GM23248 (cell line): ENCODE results near the gene SKI. TPM values are rescaled to one million over a fixed set of nuclear protein-coding genes. Genes with fewer than 3 reads are reported as not detected.

Experiments used
- DNase-seq: peaks from one replicate; pipeline ENCODE4 v3.0.0-alpha.2; 2015
- H2AFZ ChIP-seq: fragments of 200-600 bp; sonication (generic); 2 replicates; pipeline ENCODE4 v1.6.1; 2016; ENCODE audit warnings: antibody characterized with exemption
- H3F3A ChIP-seq: fragments of 200-600 bp; sonication (generic); 2 replicates; pipeline ENCODE4 v1.6.1; 2016; ENCODE audit warnings: mild to moderate bottlenecking, antibody characterized with exemption, mixed run types; ENCODE audit not compliant: insufficient read depth
- H3K27ac ChIP-seq: fragments of 200-600 bp; sonication (generic); 2 replicates; pipeline ENCODE4 v1.5.1; 2016; ENCODE audit warnings: mild to moderate bottlenecking
- H3K27me3 ChIP-seq: fragments of 200-600 bp; sonication (generic); replicated peaks from 2 replicates; pipeline ENCODE4 v1.6.1; 2016; ENCODE audit warnings: mild to moderate bottlenecking; ENCODE audit not compliant: insufficient read depth
- H3K36me3 ChIP-seq: fragments of 200-600 bp; sonication (generic); 2 replicates; pipeline ENCODE4 v1.6.1; 2016; ENCODE audit warnings: low read depth, mild to moderate bottlenecking
- H3K4me1 ChIP-seq: fragments of 200-600 bp; sonication (generic); 2 replicates; pipeline ENCODE4 v1.6.1; 2016; ENCODE audit warnings: mild to moderate bottlenecking; ENCODE audit not compliant: insufficient read depth
- H3K4me2 ChIP-seq: fragments of 200-600 bp; sonication (generic); one replicate; pipeline ENCODE4 v1.6.1; 2016; ENCODE audit warnings: mild to moderate bottlenecking; ENCODE audit not compliant: unreplicated experiment
- H3K4me3 ChIP-seq: fragments of 200-600 bp; sonication (generic); 2 replicates; pipeline ENCODE4 v1.5.1; 2016; ENCODE audit warnings: mild to moderate bottlenecking
- H3K79me2 ChIP-seq: fragments of 200-600 bp; sonication (generic); 2 replicates; pipeline ENCODE4 v1.6.1; 2016; ENCODE audit warnings: mild to moderate bottlenecking; ENCODE audit not compliant: insufficient read depth
- H3K9ac ChIP-seq: fragments of 200-600 bp; sonication (generic); 2 replicates; pipeline ENCODE4 v1.6.1; 2016; ENCODE audit warnings: mild to moderate bottlenecking
- H3K9me2 ChIP-seq: fragments of 200-600 bp; sonication (generic); 2 replicates; pipeline ENCODE4 v1.6.1; 2016; ENCODE audit warnings: mixed run types, mild to moderate bottlenecking, moderate library complexity; ENCODE audit not compliant: insufficient read depth
- H3K9me3 ChIP-seq: fragments of 200-600 bp; sonication (generic); one replicate; pipeline ENCODE4 v1.6.1; 2017; ENCODE audit warnings: low read depth
- H4K20me1 ChIP-seq: fragments of 200-600 bp; sonication (generic); 2 replicates; pipeline ENCODE4 v1.6.0; 2016; ENCODE audit not compliant: insufficient read depth
- EZH2 ChIP-seq: fragments of 200-600 bp; sonication (generic); IDR thresholded peaks from 2 replicates; pipeline ENCODE4 v1.6.1; 2018; ENCODE audit warnings: antibody characterized with exemption, mild to moderate bottlenecking; ENCODE audit not compliant: insufficient read depth, poor library complexity, severe bottlenecking
- EZH2phosphoT487 ChIP-seq: fragments of 200-600 bp; sonication (generic); IDR thresholded peaks from 2 replicates; pipeline ENCODE4 v1.6.1; 2018; ENCODE audit warnings: antibody characterized with exemption, moderate library complexity, mild to moderate bottlenecking, low read depth; ENCODE audit not compliant: insufficient read depth
- whole genome bisulfite sequencing, 2 experiments: methylation state at CpG; one replicate each; pipeline ENCODE4 v1.1.6; 2015 to 2017; ENCODE audit warnings: low lambda C conversion rate in 2 of 2, low coverage in 1 of 2; ENCODE audit errors: missing lambda C conversion rate in 2 of 2; 5-methylcytosine and 5-hydroxymethylcytosine counted together
- in situ Hi-C: fragments of 300-500 bp; cut with MboI; formaldehyde crosslinking; loops from 2 replicates; pipeline ENCODE4 v1.15.0; 2020
- polyA plus RNA-seq: library from polyadenylated mRNA; unstranded; fragments of >200 nt; fragmentation: Nextera tagmentation; extraction: Ambion mirVana; gene quantifications from 2 replicates; pipeline ENCODE4 v1.2.1, GENCODE V29; 2016
- total RNA-seq: library from RNA; depleted of rRNA; stranded (reverse); fragments of >200 nt; shearing (Covaris generic); gene quantifications from 2 replicates; pipeline ENCODE4 v1.2.3, GENCODE V29; 2014

SKI gene
- total and polyA plus RNA-seq, 2 experiments from 2014 or later = 3.8 to 23.1 TPM

DNA sequence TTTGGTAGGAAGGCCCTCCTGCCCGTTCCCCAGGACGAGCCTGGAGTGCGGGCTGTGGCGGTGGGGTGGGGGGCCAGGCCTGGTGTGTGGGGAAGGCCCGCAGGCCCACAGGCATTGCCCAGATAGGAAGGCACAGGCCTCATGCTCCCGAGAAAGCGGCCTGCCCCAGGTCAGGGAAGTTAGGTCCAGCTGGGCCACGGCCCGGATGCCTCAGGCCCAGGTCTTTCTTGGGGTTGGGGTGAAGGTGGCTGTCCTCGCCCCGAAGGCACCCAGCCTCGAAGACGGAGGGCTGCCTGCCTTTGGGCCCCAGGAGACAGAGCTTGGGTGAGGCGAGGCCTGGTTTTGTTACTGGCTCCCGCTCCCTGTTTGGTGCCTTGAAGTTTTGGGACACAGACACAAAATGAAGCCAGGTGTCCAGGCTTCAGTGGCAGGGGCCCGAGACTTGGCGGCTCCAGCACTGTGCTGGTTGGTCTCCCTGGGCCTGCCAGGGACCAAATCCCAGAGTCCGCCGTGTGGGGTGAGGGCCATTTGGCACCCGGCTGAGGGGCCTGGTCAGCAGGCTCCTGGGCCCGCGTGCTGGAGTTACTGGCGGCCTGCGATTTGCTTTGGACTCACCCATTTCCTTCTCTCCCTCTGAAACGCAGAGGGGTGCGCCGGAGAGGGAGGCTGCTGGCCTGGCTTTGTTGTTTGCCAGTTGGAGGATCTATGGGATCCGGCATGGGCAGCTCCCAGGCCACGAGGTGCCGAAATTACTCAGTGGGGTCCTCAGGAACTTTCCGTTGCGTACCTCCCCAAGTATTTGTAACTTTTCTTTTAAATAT lies 2.0 kb downstream of the SKI start:
- Histone ChIP-seq H3K79me2 (peaks cover 63% of the 10 kb centered on the region), H3K9me2 (no peaks in the 10 kb centered on the region), H3K9me3 (no peaks in the 10 kb centered on the region), H3K4me3 (peak overlapping the region; percentile 90), H3K4me1 (peaks cover 25% of the 10 kb centered on the region), H3K9ac (peak overlapping the region; percentile 97), H3K27ac (peak overlapping the region; percentile 96), H3K4me2 (peak overlapping the region; percentile 93), H3K27me3 (no peaks in the 10 kb centered on the region), H2AFZ (no peak overlapping the region), H3K36me3 (no peaks in the 10 kb centered on the region), H3F3A (peaks cover 19% of the 10 kb centered on the region), H4K20me1 (peaks cover 8% of the 10 kb centered on the region; the same call in 1 of the 2 replicates)
- in situ Hi-C loops = no loop called here
- WGBS, 2 experiments = 1 to 3% methylated on average over 29 to 31 of the region's 32 CpGs
- peak; percentile 72 for DNase-seq
- TF ChIP-seq EZH2 (no peak), EZH2phosphoT487 (no peak)

DNA sequence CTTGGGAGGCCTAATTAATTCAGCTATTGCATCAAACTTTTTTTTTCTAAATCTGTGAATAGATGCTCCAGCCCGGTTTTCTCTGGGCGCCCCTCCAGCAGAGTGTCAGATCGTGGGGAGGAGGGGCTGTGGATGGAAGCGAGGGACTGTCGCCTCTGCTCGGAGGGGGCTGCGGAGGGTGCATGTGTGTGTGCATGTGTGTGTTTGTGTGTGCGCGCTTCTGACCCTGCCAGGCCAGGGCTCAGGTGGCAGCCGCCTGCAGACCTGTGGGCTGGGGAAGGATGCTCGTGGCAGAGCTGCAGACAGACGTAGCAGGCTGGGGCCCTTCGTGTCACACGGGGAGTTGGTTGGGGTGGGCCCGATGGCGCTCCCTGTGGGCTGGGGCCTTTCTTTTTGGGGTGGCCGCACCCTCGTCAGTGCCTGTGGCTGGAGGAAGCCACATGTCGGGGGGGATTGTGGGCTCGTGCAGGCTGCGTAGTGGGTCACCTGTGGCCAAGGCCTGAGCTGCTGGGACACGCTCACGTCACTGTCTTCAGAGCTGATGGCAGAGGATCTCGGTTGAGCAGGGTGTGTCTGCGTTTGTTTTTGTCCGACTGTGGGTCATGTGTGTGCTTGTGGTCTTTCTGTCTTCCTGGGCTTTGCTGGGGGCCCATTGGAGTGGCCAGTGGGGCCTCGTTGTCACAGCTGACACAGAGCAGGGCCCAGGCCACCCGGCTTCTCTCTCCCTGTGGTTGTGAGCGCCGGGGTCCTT lies 2.8 kb downstream of the SKI start:
- DNase-seq = peak; percentile 58
- in situ Hi-C loops = no loop called here
- TF ChIP-seq EZH2phosphoT487 = no peak
- TF ChIP-seq EZH2 = no peak

DNA sequence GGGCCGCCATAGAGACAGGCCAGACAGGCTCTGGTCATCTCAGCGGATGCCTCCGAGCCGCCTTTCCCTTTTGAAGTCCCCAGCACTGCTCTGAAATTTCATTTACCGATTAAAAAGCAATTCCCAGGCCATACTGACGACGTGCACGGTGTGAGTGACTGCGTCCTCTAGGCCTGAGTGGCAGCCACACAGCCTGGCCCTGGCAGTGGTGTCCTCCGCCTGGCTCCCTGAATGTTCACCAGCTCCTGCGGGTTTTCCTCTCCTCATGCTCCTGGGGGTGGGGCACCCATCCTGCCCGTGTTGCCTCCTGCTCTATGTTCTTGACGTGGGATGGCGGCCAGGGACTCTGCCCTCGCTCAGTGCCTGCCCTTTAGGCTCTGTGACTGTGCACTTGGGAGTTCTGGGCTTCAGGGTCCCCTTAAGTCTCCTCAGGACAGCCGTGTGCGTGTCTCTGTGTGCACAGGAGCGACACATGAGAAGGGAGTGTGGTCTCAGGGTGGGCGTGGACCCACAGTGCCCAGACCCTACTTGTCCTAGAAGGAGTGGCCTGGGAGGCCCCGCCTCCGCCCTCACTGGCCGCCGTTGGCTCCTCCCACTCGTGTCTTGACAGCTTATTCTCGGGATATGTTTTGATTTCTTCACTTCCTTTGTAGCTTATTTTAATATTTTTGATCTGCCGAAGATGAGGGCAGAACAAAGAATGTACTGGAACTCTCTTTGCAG lies 3.6 kb downstream of the SKI start:
- no peak for TF ChIP-seq EZH2
- TF ChIP-seq EZH2phosphoT487 = no peak
- peaks cover 8% of the 10 kb centered on the region; the same call in 1 of the 2 replicates for H4K20me1 ChIP-seq

More for the DNA sequence above, 2.8 kb downstream of the SKI start:
- no peaks in the 10 kb centered on the region for H3K9me2 ChIP-seq
- H3K27me3 ChIP-seq = no peaks in the 10 kb centered on the region
- peaks cover 8% of the 10 kb centered on the region; the same call in 1 of the 2 replicates for H4K20me1 ChIP-seq
- H3K4me3 ChIP-seq = peak overlapping the region; percentile 90
- whole genome bisulfite sequencing, 2 experiments = 2 to 3% methylated on average over 26 to 28 of the region's 30 CpGs
- H3K4me1 ChIP-seq = peaks cover 33% of the 10 kb centered on the region
- H3K27ac ChIP-seq = peak overlapping the region; percentile 96
- H2AFZ ChIP-seq = no peak overlapping the region
- H3K36me3 ChIP-seq = no peaks in the 10 kb centered on the region
- no peaks in the 10 kb centered on the region for H3K9me3 ChIP-seq
- peaks cover 24% of the 10 kb centered on the region for H3F3A ChIP-seq
- H3K4me2 ChIP-seq = peak overlapping the region; percentile 93
- peaks cover 71% of the 10 kb centered on the region for H3K79me2 ChIP-seq
- H3K9ac ChIP-seq = peak overlapping the region; percentile 97

DNA sequence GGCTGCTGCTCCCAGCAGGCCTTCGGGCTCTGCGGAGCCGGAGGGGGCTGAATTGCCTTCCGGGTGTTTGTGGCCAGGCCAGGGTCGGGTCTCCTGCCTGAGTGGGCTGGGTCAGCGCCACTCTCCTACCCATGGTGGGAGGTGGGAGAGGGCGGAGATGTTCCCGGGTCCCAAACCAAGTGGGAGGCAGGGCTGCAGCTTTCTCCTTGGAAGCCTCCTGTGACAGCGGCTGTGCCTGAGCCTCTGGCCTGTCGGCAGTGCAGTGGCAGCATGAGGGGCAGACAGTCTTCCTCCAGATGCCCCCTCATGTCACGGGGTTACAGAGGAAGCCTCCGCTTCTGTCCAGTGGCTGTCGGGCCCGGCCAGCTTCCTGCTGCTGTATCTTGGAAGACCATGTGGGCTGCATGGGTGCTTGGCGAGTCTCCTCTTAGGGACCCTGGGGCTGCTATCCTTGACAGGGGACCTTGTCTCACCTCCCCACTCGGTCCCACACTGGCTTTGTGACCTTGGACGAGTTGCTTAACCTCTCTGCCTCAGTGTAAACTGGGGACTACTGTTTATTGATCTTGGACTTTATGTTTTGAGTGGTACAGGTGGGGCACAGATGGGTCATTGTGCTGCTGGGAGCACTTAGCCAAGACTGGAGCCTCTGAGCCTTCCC lies 4.3 kb downstream of the SKI start:
- peak overlapping the region; percentile 96 for H3K27ac ChIP-seq
- peak overlapping the region; percentile 90 for H3K4me3 ChIP-seq
- peak; percentile 51 for DNase-seq
- in situ Hi-C loops = no loop called here
- peaks cover 42% of the 10 kb centered on the region for H3K4me1 ChIP-seq
- H2AFZ ChIP-seq = no peak overlapping the region
- 2 to 4% methylated on average over 16 to 17 of the region's 17 CpGs for WGBS, 2 experiments
- no peaks in the 10 kb centered on the region for H3K36me3 ChIP-seq
- H3K9ac ChIP-seq = peak overlapping the region; percentile 97
- peak overlapping the region; percentile 93 for H3K4me2 ChIP-seq
- peaks cover 8% of the 10 kb centered on the region; the same call in 1 of the 2 replicates for H4K20me1 ChIP-seq
- H3K9me3 ChIP-seq = no peaks in the 10 kb centered on the region
- no peaks in the 10 kb centered on the region for H3K27me3 ChIP-seq
- TF ChIP-seq EZH2phosphoT487 (no peak), EZH2 (no peak)
- peaks cover 26% of the 10 kb centered on the region for H3F3A ChIP-seq
- peaks cover 85% of the 10 kb centered on the region for H3K79me2 ChIP-seq
- no peaks in the 10 kb centered on the region for H3K9me2 ChIP-seq

More for the DNA sequence above, 3.6 kb downstream of the SKI start:
- Histone ChIP-seq H3K27me3 (no peaks in the 10 kb centered on the region), H3K4me1 (peaks cover 35% of the 10 kb centered on the region), H3K79me2 (peaks cover 78% of the 10 kb centered on the region), H2AFZ (no peak overlapping the region), H3K9me2 (no peaks in the 10 kb centered on the region), H3K27ac (peak overlapping the region; percentile 96), H3K9me3 (no peaks in the 10 kb centered on the region), H3K4me3 (peak overlapping the region; percentile 90), H3K36me3 (no peaks in the 10 kb centered on the region), H3F3A (peaks cover 26% of the 10 kb centered on the region), H3K9ac (peak overlapping the region; percentile 97), H3K4me2 (peak overlapping the region; percentile 93)
- peak; percentile 91 for DNase-seq
- in situ Hi-C loops = no loop called here
- WGBS, 2 experiments = 3 to 6% methylated on average over 26 of the region's 26 CpGs
